ENCODE data around the gene SQOR.
"Not testable (repeated sequence)": the region's sequence is repeated elsewhere in the genome, so short reads cannot be mapped to it uniquely, and the experiment has no call there.

SQOR gene

DNA sequence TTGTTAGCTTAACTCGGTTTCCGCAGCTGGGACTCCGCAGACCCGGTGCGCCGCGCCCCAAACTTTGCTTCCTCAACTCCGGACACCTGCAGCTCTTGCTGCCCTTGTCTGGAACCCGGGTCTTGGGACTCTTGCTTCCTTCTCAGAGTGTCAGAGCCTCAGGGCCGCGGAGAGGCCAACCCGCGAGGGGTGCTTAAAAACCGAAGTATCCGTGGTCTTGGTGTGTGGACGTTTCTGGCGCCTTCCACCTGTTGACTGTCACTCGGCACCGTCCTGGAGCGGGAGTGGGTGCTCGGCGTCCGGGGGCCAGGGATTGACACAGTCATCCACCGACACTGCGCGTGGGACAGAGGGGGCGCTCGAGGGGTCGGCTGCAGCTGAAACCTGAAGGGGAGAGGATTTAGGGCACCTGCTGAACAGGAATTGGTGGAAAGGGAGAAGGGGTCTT lies 386 bp downstream of the SQOR start:
- DNase-seq: peak; percentile 73

DNA sequence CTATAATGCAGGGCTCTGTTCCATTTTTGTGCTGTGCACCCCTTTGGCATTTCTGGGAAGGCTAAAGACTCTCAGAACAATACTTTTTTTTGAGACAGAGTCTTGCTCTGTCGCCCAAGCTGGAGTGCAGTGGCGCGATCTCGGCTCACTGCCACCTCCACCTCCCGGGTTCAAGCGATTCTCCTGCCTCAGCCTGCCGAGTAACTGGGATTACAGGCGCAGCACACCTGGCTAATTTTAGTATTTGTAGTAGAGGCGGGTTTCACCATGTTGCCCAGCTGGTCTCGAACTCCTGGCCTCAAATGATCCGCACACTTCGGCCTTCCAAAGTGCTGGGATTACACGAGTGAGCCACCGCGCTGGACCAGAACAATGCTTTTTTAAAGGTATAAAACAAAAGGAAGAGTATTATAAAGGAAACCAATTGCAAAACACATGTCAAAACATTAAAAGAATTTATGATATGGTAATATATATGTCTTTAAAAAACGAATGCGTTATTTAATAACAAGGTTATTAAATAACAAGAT lies 999 bp downstream of the SQOR start:
- DNase-seq: no peak

DNA sequence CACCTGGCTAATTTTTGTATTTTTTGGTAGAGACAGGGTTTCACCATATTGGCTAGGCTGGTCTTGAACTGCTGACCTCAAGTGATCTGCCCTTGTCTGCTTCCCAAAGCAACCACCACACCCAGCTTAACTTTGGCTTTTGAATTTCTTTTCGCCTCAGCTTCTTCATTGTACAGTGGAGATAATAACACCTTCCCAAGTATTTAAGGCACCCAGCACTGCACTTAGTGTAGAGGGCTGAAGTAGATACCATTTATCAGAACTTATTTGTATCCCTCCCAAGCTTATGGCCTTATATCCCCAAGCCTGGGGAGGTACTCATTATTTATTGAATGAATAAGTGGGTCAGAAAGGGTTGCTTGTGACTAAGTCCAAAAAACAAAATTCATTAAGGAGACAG lies 2.3 kb downstream of the SQOR start:
- no peak for DNase-seq

DNA sequence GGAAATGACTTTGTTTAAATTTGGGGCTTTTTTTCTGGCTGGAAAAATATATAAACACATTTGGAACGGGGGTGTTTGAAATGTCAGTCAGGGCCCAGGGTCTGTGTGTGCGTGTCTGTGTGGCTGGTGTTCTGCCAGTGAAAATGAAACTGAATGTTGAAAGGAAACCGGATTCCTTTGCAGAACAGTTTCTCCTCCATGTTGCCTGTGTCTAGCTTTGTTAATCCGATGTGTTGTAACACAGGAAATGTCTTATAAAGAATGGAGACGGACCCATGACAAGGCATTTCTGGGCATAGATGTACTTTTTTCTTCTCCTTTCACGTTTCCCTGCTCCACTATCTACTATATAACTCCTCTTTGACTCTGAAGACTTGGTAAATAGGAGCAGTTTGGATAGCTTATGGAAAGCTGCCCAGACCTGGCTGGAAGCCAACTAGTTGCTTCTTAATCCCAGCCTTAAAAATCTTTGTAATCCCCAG lies 2.8 kb downstream of the SQOR start:
- peak; percentile 58 for DNase-seq

DNA sequence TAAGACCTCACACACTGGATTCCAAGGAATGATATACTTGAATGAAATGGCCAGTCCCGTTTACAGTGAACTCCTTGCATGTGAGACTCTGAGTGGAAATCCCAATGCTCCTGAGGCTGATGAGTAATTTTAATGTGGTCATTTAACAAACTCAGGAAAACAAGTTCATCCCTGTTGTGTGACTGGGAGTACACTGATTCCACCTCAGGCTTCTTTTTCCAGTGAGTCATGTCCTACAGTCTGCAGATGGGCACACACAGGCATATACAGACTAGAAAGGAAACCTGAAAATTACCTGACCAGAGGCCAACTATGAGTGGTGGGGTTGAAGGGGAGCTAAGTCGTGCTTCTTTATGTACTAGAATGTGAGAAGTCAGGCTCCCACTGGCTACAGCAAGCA lies 5.8 kb downstream of the SQOR start:
- DNase-seq: no peak

DNA sequence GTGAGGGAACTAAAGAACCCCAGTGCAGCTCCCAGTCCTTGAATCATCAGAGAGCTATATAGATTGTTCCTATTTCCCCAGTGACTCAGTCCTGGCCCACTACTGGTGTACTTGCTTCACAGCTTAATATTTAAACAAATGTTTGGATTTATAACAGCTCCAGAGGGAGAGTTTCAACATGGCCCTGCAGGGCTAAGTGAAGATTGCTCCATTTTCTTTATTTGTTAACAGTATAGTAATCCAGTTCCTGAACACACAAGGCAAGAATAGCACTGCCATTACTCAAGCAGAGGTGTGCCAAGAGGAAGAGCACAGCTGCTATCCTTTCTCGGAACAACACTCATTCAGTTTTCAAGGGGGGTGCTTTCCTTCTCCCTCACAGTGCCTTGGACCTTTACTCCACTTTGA lies 6.5 kb downstream of the SQOR start:
- DNase-seq: no peak

DNA sequence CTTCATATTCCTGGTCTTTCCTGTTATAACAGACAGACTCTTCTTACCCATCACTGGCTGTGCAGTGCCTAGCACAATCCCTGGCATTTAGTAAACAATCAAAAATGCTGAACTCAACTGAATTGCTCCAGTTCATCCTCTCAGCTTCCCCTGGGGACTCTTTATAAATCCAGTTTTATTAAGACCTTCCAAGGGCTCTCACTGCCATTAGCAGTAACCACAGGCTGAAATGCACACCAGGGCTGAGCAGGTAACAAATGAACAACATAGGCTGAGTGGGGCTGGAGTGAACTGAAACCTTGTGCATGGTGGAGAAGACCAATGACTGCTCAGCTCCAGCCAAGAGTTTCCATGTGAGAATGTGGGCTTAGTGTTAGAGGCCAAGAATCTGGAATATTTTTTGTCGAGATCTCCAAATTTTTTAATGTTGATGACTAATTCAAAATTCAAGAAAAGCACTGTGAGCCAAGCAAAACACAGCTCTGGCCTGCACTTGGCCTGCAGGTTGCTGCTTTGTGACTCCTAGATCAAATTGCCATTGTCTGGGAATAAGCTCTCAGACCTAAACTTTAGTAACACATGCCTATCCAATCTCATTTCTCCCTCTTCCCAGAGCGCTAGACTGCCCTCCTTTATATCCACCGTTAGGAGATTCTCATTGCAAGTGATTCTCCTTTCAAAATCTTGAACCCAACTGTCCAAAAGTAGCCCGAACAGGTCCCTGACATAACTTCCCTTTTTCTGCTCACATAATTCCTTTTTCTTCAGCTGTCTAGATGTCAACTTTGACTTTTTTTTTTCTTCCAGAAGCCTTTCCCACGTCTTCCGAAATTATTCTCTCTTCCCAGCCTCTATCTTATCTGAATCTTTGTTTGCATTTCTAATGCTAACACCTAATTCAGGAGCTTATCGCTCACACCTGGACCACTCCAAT lies 7.4 kb downstream of the SQOR start:
- no peak for DNase-seq

DNA sequence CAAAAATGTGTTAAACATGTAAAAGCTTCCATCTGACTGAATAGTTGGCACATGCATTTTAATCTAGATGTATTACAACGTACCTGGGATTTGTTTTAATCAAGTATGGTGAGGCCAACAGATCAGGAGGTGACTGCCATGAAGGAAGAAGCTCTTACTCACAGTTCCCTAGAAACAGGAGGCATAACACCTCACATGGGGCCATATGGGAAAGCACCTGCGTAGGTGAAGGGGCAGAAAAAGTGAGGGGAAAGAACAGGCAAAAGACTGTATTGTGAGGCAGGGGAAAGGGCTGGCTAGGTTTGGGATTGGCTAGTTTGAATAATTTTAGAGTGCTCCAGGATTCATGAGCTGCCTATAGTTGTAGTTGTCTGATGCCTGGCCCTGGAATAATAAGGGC lies 9.6 kb downstream of the SQOR start:
- peak; percentile 36 for DNase-seq

DNA sequence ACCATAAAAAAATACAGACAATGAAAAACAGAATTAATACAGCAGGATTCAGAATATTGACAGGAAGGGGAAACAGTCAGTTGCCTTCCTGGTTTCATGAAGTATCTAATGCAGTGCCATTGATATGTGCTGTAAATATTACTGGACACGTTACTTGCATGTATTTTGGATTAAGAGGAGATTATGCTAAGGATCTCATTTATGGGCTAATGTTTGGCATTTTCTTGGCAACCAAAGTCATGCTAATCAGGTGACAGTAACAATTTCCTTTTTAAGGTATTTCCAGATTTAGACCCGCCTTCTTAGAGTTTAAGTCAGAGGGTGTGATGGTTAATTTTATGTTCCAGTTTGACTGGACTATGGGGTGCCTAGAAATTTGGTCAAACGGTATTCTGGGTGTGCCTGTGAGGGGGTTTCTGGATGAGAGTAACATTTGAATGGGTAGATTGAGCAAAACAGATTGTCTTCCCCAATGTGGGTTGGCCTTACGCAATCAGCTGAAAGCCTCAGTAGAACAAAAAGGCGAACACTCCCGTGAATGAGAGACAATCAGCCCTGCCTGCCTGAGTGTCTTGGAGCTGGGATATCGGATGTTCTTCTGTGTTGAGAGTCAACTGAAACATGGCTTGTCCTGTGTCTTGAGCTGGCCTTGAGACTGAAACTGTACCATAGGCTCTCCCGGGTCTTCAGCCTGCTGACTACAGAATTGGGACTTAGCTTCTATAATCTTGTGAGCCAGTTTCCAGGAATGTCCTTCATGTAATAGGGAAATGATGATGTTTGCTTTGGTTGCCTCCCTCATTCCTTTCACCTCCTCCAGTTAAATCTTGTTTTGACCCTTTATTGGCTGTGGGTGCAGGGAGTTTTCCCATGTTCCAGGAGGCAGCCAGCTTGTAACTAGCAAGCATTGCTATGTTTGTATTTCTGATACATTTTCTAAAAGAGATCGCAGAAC lies 10.5 kb downstream of the SQOR start:
- DNase-seq: no peak

DNA sequence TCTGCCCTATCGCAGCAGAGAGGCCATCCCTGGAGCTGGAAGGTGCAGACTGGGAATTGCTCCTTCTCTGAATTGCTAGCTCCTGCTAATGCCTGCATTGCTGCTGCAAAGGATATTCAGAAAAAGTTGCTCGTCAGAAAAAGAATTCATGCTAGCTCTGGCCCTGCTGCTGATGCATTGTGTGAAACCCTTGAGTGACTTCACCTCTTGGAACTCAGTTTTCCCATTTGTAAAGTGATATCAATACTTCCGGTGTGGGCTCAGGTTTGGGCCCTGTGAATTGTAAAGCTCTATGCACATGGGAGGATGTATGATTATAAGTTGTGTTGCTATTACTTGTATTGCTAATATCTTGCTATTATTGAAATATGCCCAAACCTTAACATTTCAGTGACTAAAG lies 11.4 kb downstream of the SQOR start:
- no peak for DNase-seq

DNA sequence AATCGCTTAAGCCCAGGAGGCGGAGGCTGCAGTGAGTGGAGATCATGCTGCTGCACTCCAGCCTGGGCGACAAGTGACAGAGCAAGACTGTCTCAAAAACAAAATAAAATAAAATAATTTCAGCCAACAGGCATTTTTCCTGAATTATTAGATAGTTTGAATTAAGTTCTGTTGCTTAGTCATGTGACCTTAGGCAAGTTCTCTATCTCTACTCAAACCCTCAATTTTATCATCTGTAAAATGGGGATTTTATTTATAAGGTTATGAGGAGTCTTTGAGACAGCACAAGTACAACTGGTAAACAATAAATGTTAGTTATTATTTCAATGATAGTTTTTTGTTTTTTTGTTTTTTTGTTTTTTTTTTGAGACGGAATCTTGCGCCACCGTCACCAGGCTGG lies 13.0 kb downstream of the SQOR start:
- DNase-seq: no peak

DNA sequence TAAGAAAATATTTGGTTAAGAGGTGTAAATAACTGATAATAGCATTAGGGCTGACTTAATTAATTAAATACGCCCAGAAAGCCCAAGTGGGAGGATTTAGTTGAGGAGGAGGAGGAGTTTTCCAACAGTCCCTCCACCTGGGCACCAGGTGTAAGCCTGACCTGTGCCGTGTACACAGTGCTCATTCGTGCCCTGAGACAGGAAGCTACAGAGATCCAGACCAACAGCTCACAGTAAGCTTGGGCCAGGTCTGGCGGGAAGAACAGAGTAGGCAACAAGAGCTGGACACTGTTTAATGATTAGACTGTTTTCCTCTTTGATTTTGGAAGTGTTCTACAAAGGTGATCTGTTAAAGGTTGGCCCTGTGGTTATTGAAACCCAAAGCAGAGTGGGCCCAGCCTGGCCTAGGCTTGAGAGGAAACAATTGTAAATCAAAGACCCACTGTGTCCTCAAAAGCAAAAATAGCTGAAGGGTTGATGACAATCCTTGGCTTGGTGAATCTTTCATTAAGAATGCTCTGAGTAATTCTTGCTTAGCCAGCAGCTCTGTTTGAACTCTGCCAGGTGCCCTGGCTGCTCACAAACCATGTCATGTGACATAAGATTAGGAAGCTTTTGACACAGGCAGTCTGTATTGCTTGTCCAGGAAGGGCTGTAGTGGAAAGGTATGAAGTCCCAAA lies 13.8 kb downstream of the SQOR start:
- DNase-seq: no peak

DNA sequence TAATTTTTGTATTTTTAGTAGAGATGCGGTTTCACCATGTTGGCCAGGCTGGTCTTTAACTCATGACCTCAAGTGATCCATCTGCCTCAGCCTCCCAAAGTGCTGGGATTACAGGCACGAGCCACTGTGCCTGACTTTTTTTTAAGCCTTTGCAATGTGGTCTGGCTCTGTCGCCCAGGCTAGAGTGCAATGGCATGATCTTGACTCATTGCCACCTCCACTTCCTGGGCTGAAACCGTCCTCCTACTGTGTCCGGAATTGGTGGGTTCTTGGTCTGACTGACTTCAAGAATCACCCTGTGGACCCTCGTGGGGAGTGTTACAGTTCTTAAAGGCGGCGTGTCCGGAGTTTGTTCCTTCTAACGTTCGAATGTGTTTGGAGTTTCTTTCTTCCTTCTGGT lies 15.2 kb downstream of the SQOR start:
- DNase-seq: not testable (repeated sequence)

DNA sequence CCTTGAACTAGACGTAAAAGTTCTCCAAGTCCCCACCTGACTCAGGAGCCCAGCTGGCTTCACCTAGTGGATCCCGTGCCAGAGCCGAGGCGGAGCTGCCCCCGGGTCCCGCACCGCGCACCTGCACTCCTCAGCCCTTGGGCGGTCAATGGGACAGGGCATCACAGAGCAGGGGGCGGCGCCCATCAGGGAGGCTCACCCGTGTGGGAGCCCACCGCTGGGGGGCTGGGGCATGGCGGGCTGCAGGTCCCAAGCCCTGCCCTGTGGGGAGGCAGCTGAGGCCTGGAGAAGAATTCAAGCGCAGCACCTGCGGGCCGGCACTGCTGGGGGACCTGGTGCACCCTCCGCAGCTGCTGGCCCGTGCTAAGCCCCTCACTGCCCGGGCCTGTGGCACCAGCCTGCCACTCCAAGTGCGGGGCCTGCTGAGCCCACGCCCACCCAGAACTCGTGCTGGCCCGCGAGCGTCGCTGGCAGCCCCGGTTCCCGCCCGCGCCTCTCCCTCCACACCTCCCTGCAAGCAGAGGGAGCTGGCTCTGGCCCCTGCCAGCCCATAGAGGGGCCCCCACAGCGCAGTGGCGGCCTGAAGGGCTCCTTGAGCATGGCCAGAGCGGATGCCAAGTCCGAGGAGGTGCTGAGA lies 16.2 kb downstream of the SQOR start:
- DNase-seq: no peak

DNA sequence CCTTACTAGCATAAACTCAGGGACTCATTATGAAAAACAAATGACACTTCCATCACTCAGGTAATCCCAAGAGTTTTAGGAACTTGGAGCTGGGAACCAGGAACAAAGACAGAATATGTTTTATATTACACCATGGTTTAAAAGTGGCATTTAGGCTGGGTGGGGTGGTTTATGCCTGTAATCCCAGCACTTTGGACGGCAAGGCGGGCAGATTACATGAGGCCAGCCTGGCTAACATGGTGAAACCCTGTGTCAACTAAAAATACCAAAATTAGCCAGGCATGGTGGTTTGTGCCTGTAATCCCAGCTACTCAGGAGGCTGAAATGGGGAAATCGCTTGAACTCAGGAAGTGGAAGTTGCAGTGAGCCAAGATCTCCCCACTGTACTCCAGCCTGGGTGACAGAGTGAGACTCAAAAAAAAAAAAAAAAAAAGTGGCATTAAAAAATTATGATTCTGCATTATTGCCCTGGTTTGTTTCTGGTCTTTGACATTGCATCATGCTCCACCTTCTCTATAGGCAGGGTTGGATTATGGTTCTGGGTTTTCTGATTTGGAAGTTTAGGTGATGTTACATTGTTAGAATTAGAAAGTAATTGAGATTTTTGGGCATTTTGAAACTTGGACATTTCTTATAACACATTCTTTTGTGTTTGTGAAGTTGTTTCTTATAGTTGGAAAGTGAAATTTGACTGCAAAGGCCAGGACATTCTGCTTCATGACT lies 19.0 kb downstream of the SQOR start:
- no peak for DNase-seq

DNA sequence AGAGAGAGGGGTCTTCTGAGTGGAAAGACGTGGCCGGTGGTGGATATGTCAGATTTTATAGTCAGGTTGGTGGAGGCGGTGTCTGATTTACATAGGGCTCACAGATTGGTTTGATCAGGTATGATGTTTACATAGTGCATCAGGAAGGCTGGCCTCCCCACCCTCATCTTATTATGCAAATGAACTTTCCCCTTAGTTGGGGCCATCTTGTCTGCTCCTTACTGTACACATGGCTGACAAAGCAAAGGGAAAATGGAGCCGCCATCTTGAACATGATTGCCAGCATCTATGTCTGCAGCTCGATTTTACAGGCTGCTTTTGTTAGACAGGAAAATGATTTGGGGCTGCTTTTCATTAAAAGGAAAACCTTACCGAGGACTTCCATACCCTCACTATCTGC lies 19.9 kb downstream of the SQOR start:
- DNase-seq: no peak

DNA sequence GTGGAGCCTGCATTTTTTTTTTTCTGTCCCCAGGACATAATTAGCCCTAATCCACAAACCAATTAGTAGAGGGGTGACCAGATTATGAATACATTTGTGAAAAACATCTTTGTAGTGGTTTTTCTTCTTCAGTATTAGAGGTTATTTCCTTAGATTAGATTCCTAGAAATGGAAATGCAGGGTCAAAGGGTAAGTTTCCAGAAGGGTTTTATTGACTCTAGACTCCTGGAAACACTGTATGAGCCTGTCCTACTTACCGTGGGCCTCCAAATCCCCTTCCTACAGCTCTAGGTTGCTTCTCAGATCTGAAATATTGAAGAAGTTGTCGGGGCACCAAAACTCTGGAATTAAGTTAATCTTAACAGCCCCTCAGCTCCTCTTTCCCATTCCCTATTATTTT lies 22.4 kb downstream of the SQOR start:
- no peak for DNase-seq

DNA sequence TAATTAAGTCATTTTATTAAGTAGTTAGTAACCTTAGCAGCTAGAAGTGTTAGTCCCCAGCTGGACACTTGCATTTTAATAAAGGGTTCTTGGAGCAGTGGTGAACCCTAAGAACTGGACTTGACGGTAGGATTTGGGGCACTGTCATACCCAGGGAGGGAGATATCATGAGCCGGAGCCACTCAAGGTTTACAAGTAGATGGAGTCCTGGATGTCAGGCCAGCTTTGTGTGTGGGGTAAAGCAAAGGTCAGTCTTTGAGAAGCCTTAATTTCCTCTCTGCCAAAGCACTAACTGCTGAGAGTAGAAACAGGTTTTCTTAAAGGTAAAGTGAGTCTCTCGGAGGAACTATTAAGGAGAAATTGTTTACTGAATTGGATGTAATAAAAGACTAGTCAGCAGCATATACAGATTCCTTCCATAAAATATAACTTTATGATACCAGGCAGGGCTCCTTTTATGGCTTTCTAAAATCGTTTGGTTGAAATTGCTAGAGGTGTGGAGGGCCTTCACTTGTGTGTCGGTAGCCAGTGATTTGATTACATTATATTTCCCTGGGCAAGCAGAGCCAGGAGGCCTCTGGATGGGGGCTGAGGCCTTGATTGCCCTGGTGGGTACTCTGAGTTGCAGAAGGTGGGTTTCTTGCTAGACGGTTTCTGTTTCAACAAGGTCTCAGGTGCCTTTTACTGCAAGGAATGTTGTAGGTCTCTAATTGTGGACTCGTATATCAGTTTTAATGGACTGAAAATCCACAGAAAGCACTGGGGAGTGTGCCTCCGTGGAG lies 23.1 kb downstream of the SQOR start:
- DNase-seq: no peak

DNA sequence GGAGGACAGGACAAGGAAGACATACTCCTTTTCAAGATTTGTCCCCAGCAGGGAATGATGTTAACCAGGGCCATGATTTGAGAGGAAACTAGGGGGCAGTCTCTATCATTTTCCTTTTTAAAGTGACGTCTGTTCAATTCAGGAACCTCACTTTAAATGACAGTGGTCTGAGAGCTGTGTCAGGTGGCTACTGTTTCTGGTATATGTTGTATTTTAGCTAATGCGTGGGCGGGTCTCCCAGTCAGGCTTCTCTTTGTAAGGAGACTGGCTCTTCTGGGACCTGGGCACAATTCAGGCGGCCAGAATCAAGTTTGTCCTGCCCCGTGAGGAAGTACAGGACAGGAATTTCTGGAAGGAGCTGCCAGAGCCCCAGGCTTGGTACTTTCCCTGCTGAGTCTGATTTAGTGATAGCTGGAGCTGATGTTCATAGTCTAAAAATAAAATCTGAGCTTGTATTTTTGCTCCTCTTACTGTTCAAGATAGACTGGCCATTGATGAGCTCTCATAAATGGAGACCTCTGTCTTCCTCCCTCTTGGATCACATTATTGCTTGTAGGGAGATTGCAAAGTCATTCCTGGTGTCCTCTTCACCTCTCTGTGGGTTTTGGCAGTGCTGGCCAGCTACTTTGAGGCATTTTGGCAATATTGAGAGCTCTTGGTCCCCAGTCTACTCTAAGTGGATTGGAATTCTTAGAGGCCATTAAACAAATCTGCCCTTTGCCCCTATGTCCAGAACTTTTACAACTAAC lies 25.6 kb downstream of the SQOR start:
- DNase-seq: no peak

DNA sequence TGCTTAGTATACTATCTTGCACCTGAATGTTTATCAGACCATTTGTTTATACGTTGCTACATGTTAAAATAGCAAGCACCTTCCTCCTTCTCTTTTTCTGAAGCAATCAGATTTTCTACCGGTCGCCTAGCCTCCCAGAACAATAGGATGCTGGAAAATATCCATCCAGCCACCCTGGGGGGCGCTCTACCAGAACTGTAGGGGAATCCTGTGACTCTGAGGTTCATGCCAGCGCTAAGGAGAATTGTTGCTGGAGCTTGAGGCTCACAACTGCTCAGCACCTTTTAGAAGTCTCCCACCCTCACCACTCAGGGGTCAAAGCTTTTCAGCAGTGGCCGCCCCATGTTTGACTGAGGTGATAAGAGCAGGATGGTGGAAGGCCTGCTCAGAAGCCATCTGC lies 27.5 kb downstream of the SQOR start:
- no peak for DNase-seq
